SK-N-SH (cell line): ENCODE results near the gene C10orf90. TPM values are rescaled to one million over a fixed set of nuclear protein-coding genes. Genes with fewer than 3 reads are reported as not detected.
A peak's percentile ranks its signal among the peaks of the same experiment; 100 is the strongest.

Experiments
- CTCF ChIA-PET: fragments of 300-600, 350-600 bp; formaldehyde crosslinking; extraction: SDS; loops from one replicate; lab custom pipeline; 2021; lab: Yijun Ruan, JAX
- POLR2A ChIA-PET: fragments of 350-600 bp; sonication (Branson Sonifier 250); formaldehyde crosslinking; extraction: SDS; loops from one replicate; lab custom pipeline; 2020; ENCODE audit warnings: antibody characterized with exemption, inconsistent platforms; lab: Yijun Ruan, JAX
- DNase-seq: peaks from one replicate; pipeline ENCODE4 v3.0.0; 2012
- H2AFZ ChIP-seq: fragments of 200-600 bp; sonication (generic); 2 replicates; pipeline ENCODE4 v1.8.1; 2016; ENCODE audit warnings: antibody characterized with exemption, mild to moderate bottlenecking, low read depth
- H3F3A ChIP-seq: fragments of 200-600 bp; sonication (generic); replicated peaks from 2 replicates; pipeline ENCODE3; 2016; ENCODE audit warnings: antibody characterized with exemption, mild to moderate bottlenecking; ENCODE audit not compliant: insufficient read depth
- H3K27ac ChIP-seq, 2 experiments: fragments of 200-500 bp in 1 of 2; fragments of 200-600 bp in 1 of 2; sonication (Bioruptor generic) in 1 of 2; sonication (generic), shearing (Covaris generic) in 1 of 2; 2 replicates each; pipeline versions ENCODE4 v1.5.1 to v1.6.1; 2014 to 2016; ENCODE audit warnings: low read depth in 2 of 2, inconsistent platforms in 1 of 2, low read length in 1 of 2, mild to moderate bottlenecking in 1 of 2, mixed read lengths in 1 of 2
- H3K27me3 ChIP-seq: fragments of 200-600 bp; sonication (generic), shearing (Covaris generic); 2 replicates; pipeline ENCODE4 v1.6.1; 2016; ENCODE audit warnings: mixed run types; ENCODE audit not compliant: insufficient read depth
- H3K36me3 ChIP-seq, 2 experiments: fragments of 200-500 bp in 1 of 2; fragments of 200-600 bp in 1 of 2; sonication (Bioruptor generic) in 1 of 2; sonication (generic) in 1 of 2; replicated peaks in 1 of 2; 2 replicates each; pipeline versions ENCODE3 to v1.5.1; 2014 to 2016; ENCODE audit warnings: low read length in 1 of 2, mild to moderate bottlenecking in 1 of 2; ENCODE audit not compliant: insufficient read depth in 2 of 2, control insufficient read depth in 1 of 2
- H3K4me1 ChIP-seq, 2 experiments: fragments of 200-500 bp in 1 of 2; fragments of 200-600 bp in 1 of 2; sonication (Bioruptor generic) in 1 of 2; sonication (generic), shearing (Covaris generic) in 1 of 2; 2 replicates each; pipeline versions ENCODE4 v1.5.1 to v1.6.1; 2014 to 2016; ENCODE audit warnings: low read depth in 1 of 2, low read length in 1 of 2, mixed run types in 1 of 2; ENCODE audit not compliant: insufficient read depth in 2 of 2, control insufficient read depth in 1 of 2
- H3K4me2 ChIP-seq: fragments of 200-600 bp; sonication (generic), shearing (Covaris generic); 2 replicates; pipeline ENCODE4 v1.6.1; 2017; ENCODE audit warnings: mixed run types
- H3K4me3 ChIP-seq, 2 experiments: fragments of 200-500 bp in 1 of 2; fragments of 200-600 bp in 1 of 2; sonication (Bioruptor generic) in 1 of 2; sonication (generic), shearing (Covaris generic) in 1 of 2; 2 replicates each; pipeline versions ENCODE4 v1.5.1 to v1.8.1; 2014 to 2016; ENCODE audit warnings: low read depth in 2 of 2, inconsistent platforms in 1 of 2, low read length in 1 of 2, mild to moderate bottlenecking in 1 of 2, mixed read lengths in 1 of 2, moderate library complexity in 1 of 2
- H3K79me2 ChIP-seq: fragments of 200-600 bp; sonication (generic); 2 replicates; pipeline ENCODE4 v1.8.1; 2017; ENCODE audit warnings: mild to moderate bottlenecking; ENCODE audit not compliant: insufficient read depth
- H3K9ac ChIP-seq: fragments of 200-600 bp; sonication (generic); 2 replicates; pipeline ENCODE4 v1.6.1; 2017; ENCODE audit warnings: mixed run types
- H3K9me2 ChIP-seq: fragments of 200-600 bp; sonication (generic); 2 replicates; pipeline ENCODE4 v1.6.1; 2017; ENCODE audit warnings: mixed run types
- H3K9me3 ChIP-seq: fragments of 200-600 bp; sonication (generic); 2 replicates; pipeline ENCODE4 v1.6.1; 2017; ENCODE audit warnings: mixed run types, mild to moderate bottlenecking, moderate library complexity
- H4K20me1 ChIP-seq: fragments of 200-600 bp; sonication (generic); 2 replicates; pipeline ENCODE4 v1.6.1; 2017; ENCODE audit warnings: mild to moderate bottlenecking, mixed run types; ENCODE audit not compliant: insufficient read depth
- EP300 ChIP-seq, 2 experiments: IDR thresholded peaks; 2 replicates each; pipeline versions ENCODE4 v1.4.0 to v1.6.1; 2012; ENCODE audit warnings: borderline replicate concordance in 1 of 2, low read depth in 1 of 2, low read length in 1 of 2
- EZH2phosphoT487 ChIP-seq: fragments of 200-600 bp; sonication (generic); IDR thresholded peaks from 2 replicates; pipeline ENCODE4 v1.6.1; 2017; ENCODE audit warnings: low read depth, mixed run types, mild to moderate bottlenecking, antibody characterized with exemption, moderate library complexity, borderline replicate concordance
- FOSL2 ChIP-seq: IDR thresholded peaks from 2 replicates; pipeline ENCODE4 v1.4.0; 2012; ENCODE audit warnings: low read depth, mild to moderate bottlenecking, moderate library complexity, borderline replicate concordance
- FOXJ3 ChIP-seq: sonication (generic); formaldehyde crosslinking; IDR thresholded peaks from 2 replicates; pipeline ENCODE4 v1.5.1; 2020; ENCODE audit warnings: mild to moderate bottlenecking, missing genetic modification reagents
- FOXM1 ChIP-seq: IDR thresholded peaks from 2 replicates; pipeline ENCODE4 v1.4.0; 2012; ENCODE audit warnings: low read depth, mild to moderate bottlenecking
- JUND ChIP-seq: IDR thresholded peaks from 2 replicates; pipeline ENCODE4 v1.4.0; 2012
- MEF2A ChIP-seq: IDR thresholded peaks from 2 replicates; pipeline ENCODE4 v1.4.0; 2012; ENCODE audit warnings: low read depth, borderline replicate concordance
- NFIC ChIP-seq: IDR thresholded peaks from 2 replicates; pipeline ENCODE4 v1.4.0; 2012; ENCODE audit warnings: borderline replicate concordance
- NRF1 ChIP-seq: IDR thresholded peaks from 2 replicates; pipeline ENCODE4 v1.6.1; 2012; ENCODE audit warnings: low read depth, mild to moderate bottlenecking, low read length
- RAD21 ChIP-seq: IDR thresholded peaks from 2 replicates; pipeline ENCODE4 v1.6.1; 2012; ENCODE audit warnings: mild to moderate bottlenecking, low read length
- YY1 ChIP-seq: IDR thresholded peaks from 2 replicates; pipeline ENCODE4 v1.4.0; 2012; ENCODE audit warnings: low read depth, mild to moderate bottlenecking
- WGBS: methylation state at CpG from one replicate; pipeline ENCODE4 v1.1.6; 2017; ENCODE audit warnings: low lambda C conversion rate; 5-methylcytosine and 5-hydroxymethylcytosine counted together
- polyA plus RNA-seq, 3 experiments: library from polyadenylated mRNA; depleted of rRNA; stranded (reverse); fragments of >200 nt; gene quantifications; 2 replicates each; pipeline ENCODE4 v1.2.3, GENCODE V29; 2012
- TF ChIP-seq, protein P1 (sequence below): IDR thresholded peaks from 2 replicates; pipeline ENCODE4 v1.4.0; 2012; ENCODE audit warnings: low read depth
- TF ChIP-seq, protein P2 (sequence below): IDR thresholded peaks from 2 replicates; pipeline ENCODE4; 2012
- TF ChIP-seq, protein P3 (sequence below): IDR thresholded peaks from 2 replicates; pipeline ENCODE4 v1.6.1; 2012; ENCODE audit warnings: mild to moderate bottlenecking, low read depth, low read length, moderate library complexity

Gene C10orf90
- polyA plus RNA-seq, 1 of the 3 experiments (the other 2 are of a cell fraction), result 0.21 TPM

DNA sequence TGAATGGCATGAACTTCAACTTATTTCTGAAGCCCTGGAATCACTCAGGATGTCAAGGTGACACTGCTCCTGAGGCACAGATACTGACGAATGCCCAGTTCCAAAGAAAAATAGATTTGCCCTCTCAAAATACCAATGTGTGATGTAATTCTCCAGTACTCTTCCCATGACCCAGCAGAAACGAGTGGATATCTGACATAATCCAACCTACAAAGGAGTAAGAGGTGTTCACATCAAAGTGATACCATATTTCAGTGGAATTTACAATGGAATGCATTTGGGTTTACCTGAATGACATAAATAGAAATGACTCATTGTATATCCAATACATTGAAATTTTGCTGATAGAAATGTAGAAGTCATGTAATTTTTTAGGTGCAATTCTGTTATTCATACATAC, 161.3 kb downstream of the C10orf90 start:
- DNase-seq, result no peak
- H3K27me3 ChIP-seq, result no peaks in the 10 kb centered on the region
- no peaks in the 10 kb centered on the region for H4K20me1 ChIP-seq
- H3K4me3 ChIP-seq, result no peak overlapping the region
- H3K79me2 ChIP-seq, result no peaks in the 10 kb centered on the region
- no peak overlapping the region for H3K9ac ChIP-seq
- H3K9me3 ChIP-seq, result no peaks in the 10 kb centered on the region
- no peak for TF ChIP-seq MEF2A
- no peak for TF ChIP-seq FOXM1
- TF ChIP-seq NRF1, result no peak
- TF ChIP-seq FOSL2, result no peak
- TF ChIP-seq, protein P1, sequence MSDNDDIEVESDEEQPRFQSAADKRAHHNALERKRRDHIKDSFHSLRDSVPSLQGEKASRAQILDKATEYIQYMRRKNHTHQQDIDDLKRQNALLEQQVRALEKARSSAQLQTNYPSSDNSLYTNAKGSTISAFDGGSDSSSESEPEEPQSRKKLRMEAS, result no peak
- TF ChIP-seq EP300 (IDR thresholded peaks at IDR 0.05; ENCODE audit: borderline replicate concordance in 1 of 2, low read depth in 1 of 2, low read length in 1 of 2), result no peak
- no peak for TF ChIP-seq RAD21
- TF ChIP-seq FOXJ3 (CRISPR knock-in tag), result no peak
- TF ChIP-seq EZH2phosphoT487, result no peak
- no peak for TF ChIP-seq JUND
- no peak for TF ChIP-seq NFIC
- TF ChIP-seq, protein P2, sequence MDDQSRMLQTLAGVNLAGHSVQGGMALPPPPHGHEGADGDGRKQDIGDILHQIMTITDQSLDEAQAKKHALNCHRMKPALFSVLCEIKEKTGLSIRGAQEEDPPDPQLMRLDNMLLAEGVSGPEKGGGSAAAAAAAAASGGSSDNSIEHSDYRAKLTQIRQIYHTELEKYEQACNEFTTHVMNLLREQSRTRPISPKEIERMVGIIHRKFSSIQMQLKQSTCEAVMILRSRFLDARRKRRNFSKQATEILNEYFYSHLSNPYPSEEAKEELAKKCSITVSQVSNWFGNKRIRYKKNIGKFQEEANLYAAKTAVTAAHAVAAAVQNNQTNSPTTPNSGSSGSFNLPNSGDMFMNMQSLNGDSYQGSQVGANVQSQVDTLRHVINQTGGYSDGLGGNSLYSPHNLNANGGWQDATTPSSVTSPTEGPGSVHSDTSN, result no peak
- TF ChIP-seq, protein P3, sequence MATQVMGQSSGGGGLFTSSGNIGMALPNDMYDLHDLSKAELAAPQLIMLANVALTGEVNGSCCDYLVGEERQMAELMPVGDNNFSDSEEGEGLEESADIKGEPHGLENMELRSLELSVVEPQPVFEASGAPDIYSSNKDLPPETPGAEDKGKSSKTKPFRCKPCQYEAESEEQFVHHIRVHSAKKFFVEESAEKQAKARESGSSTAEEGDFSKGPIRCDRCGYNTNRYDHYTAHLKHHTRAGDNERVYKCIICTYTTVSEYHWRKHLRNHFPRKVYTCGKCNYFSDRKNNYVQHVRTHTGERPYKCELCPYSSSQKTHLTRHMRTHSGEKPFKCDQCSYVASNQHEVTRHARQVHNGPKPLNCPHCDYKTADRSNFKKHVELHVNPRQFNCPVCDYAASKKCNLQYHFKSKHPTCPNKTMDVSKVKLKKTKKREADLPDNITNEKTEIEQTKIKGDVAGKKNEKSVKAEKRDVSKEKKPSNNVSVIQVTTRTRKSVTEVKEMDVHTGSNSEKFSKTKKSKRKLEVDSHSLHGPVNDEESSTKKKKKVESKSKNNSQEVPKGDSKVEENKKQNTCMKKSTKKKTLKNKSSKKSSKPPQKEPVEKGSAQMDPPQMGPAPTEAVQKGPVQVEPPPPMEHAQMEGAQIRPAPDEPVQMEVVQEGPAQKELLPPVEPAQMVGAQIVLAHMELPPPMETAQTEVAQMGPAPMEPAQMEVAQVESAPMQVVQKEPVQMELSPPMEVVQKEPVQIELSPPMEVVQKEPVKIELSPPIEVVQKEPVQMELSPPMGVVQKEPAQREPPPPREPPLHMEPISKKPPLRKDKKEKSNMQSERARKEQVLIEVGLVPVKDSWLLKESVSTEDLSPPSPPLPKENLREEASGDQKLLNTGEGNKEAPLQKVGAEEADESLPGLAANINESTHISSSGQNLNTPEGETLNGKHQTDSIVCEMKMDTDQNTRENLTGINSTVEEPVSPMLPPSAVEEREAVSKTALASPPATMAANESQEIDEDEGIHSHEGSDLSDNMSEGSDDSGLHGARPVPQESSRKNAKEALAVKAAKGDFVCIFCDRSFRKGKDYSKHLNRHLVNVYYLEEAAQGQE, result no peak
- no peaks in the 10 kb centered on the region for H3K36me3 ChIP-seq
- POLR2A ChIA-PET, result no interaction called here
- 60% methylated on average over 2 of the region's 2 CpGs for WGBS
- H3K9me2 ChIP-seq, result no peaks in the 10 kb centered on the region
- no peaks in the 10 kb centered on the region for H3F3A ChIP-seq
- H3K27ac ChIP-seq, result no peak overlapping the region
- H3K4me2 ChIP-seq, result no peak overlapping the region
- no peaks in the 10 kb centered on the region; a peak in 2 of 4 replicates for H3K4me1 ChIP-seq
- CTCF ChIA-PET, result no interaction called here
- H2AFZ ChIP-seq, result no peak overlapping the region

DNA sequence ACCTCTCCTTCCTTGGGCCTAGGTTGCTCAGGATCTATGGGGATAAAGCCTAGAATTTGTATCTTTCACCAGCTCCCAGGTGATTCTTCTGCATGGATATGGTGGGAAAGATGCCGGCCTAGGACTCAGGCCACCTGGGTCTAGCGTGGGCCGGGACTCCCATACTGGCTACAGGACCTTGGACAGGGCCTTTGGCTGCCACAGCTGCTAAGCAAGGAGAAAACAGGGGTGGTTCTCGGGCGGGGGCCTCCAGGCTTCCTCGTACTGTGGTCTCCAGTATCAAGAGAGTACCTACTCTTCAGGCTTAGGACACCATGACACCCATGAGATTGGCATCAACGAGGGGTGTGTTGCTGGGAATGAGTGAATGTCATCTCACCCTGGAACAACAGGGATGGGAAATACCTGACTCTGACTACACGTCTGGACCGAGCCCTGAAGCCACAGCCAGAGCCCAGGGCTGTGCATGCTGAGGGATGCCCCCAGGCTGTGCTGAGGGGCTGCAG, 161.9 kb downstream of the C10orf90 start:
- no peaks in the 10 kb centered on the region for H3K9me3 ChIP-seq
- H3K4me1 ChIP-seq, result peaks cover 0 to 3% of the 10 kb centered on the region in 2 experiments; a peak in 2 of 4 replicates
- no peak overlapping the region for H3K27ac ChIP-seq
- H2AFZ ChIP-seq, result no peak overlapping the region
- H3K4me2 ChIP-seq, result no peak overlapping the region
- no peaks in the 10 kb centered on the region for H3K27me3 ChIP-seq
- 77% methylated on average over 9 of the region's 9 CpGs for WGBS
- no peaks in the 10 kb centered on the region for H3F3A ChIP-seq
- H3K9ac ChIP-seq, result no peak overlapping the region
- ChIA-PET CTCF (no interaction called here), POLR2A (no interaction called here)
- DNase-seq, result no peak
- no peaks in the 10 kb centered on the region for H3K9me2 ChIP-seq
- H3K4me3 ChIP-seq, result no peak overlapping the region
- H3K79me2 ChIP-seq, result no peaks in the 10 kb centered on the region
- no peak for TF ChIP-seq YY1
- TF ChIP-seq, protein P3, result peak; percentile 91
- H4K20me1 ChIP-seq, result no peaks in the 10 kb centered on the region
- H3K36me3 ChIP-seq, result no peaks in the 10 kb centered on the region
